ENCODE measurements around the gene RBKS. TPM values are rescaled to one million over a fixed set of nuclear protein-coding genes. Genes with fewer than 3 reads are reported as not detected.

The RBKS gene
- total RNA-seq = 0.79 and 0.90 TPM in 2 replicates

DNA sequence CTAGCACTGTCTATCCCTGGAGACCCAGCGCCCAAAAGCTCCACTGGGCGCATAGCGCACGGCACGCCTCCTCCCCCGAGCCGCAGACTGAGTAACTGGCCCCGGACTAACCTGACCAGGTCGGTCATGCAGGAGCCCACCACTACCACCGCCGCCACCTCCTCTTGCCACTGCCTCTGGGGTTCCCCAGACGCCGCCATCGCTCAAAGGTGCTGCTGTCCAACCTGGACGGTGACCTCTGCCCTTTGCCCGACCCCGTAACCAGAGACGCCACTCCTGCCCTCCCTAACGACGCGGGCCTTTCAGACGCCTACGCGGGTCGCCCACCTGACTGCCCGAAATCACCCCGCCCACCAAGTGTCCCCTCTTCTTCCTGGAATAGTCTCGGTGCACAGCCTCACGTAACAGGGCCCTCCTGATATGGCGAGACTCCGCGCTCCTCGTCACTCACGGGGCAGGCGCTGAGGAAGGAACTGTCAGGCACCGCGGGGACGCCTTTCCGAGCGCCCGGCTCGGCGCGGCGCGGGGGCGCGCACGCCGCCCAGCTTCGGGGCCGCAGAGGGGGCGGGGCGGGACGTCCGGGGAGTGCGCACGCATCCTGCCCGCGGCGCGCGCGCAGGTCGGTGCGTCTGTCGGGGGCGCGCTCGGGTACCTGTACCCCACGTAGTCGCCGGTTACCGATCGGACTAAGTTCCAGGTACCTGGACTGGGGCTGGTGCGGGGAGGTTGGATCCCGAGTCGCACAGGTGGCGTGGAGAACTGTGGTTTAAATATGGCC is at the start of gene RBKS, which contains the start of gene BABAM2:
Gene RBKS, minus strand, starts transcription at position 242 of the 778 bp plus-strand sequence. Its CDS starts 42 bp downstream, at position 200.
Gene BABAM2, plus strand, starts transcription at position 584 of the 778 bp plus-strand sequence. CDS start 3,828 bp downstream, outside the sequence.
- Histone ChIP-seq H3K27me3 (ENCODE audit: control insufficient read depth, insufficient read depth, low read length) (no peaks in the 10 kb centered on the region), H3K4me3 (ENCODE audit: low read depth, low read length) (peak within 1 kb of the TSS; percentile 97), H3K36me3 (ENCODE audit: control insufficient read depth, insufficient read depth, low read length) (peaks cover 2% of the 10 kb centered on the region)
- no peak for TF ChIP-seq CTCF (IDR thresholded peaks at IDR 0.05; ENCODE audit: insufficient read depth, low read length, severe bottlenecking)
- peak; percentile 73 for DNase-seq (ENCODE audit: low read depth)
- no peak for FAIRE-seq

- Histone ChIP-seq H3K36me3 (ENCODE audit: control insufficient read depth, insufficient read depth, low read length) (no peaks in the 10 kb centered on the region), H3K27me3 (ENCODE audit: control insufficient read depth, insufficient read depth, low read length) (no peaks in the 10 kb centered on the region), H3K4me3 (ENCODE audit: low read depth, low read length) (no peak overlapping the region)
- DNase-seq (ENCODE audit: low read depth) (no peak), FAIRE-seq (no peak)
- TF ChIP-seq CTCF (IDR thresholded peaks at IDR 0.05; ENCODE audit: insufficient read depth, low read length, severe bottlenecking) = no peak
These were observed 44.8 kb upstream of the RBKS start for GRCh38 chr2:27935026-27935425.

DNA sequence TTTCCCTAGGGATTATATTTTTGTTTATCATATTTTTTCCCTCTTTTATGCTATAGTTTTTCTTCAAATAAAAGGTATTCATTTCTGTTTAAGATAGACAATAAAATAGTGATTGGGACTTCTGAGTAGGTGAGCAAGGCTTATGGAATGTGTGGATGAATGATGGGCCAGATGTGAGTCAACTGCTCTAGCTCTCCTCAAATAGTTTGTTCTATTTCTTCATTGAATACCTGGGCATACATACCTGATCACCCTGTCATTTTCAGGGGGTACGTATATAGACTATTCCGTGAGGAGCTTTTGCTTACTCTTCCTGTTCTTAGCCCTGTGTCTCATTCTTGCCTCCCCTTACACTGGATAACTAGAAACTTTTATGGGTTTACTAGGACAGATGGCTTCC is 42.2 kb upstream of the RBKS start:
- DNase-seq (ENCODE audit: low read depth) (peak; percentile 97), FAIRE-seq (peak; percentile 60)
- Histone ChIP-seq H3K27me3 (ENCODE audit: control insufficient read depth, insufficient read depth, low read length) (no peaks in the 10 kb centered on the region), H3K4me3 (ENCODE audit: low read depth, low read length) (no peak overlapping the region), H3K36me3 (ENCODE audit: control insufficient read depth, insufficient read depth, low read length) (no peaks in the 10 kb centered on the region)
- no peak for TF ChIP-seq CTCF (IDR thresholded peaks at IDR 0.05; ENCODE audit: insufficient read depth, low read length, severe bottlenecking)

DNA sequence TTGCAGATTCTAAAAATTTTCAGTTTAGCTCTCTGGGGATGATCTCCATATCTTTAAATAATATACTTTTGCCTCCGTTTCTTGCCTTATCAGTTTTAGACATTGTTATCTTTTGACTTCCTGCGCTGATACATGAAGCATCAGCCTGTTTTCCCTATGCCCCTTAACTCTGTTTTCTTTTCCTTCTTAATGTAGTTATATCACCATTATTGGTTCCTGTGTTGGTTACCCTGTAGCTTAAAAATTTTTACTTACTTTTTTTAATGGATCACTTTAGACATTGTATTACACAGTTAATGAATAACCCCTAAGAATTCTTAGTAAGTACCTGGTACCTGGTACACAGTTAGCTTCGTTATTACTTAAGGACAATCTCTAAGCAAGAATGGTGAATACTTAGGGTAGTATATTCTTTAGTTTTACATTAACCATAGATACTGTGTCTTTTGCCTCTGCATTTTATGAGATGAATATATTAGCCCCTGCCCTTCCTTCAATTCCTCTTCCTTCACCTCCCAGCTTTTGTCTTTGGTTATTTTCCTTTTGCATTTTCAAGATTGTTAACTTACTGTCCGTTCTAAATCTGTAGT is 41.3 kb upstream of the RBKS start:
- Histone ChIP-seq H3K27me3 (ENCODE audit: control insufficient read depth, insufficient read depth, low read length) (no peaks in the 10 kb centered on the region), H3K36me3 (ENCODE audit: control insufficient read depth, insufficient read depth, low read length) (no peaks in the 10 kb centered on the region), H3K4me3 (ENCODE audit: low read depth, low read length) (no peak overlapping the region)
- FAIRE-seq (no peak), DNase-seq (ENCODE audit: low read depth) (no peak)
- no peak for TF ChIP-seq CTCF (IDR thresholded peaks at IDR 0.05; ENCODE audit: insufficient read depth, low read length, severe bottlenecking)

GRCh38 chr2:27929916-27930486 is 39.8 kb upstream of the RBKS start:
- no peaks in the 10 kb centered on the region for H3K36me3 ChIP-seq (ENCODE audit: control insufficient read depth, insufficient read depth, low read length)
- no peak overlapping the region for H3K4me3 ChIP-seq (ENCODE audit: low read depth, low read length)
- no peaks in the 10 kb centered on the region for H3K27me3 ChIP-seq (ENCODE audit: control insufficient read depth, insufficient read depth, low read length)
- no peak for FAIRE-seq
- DNase-seq (ENCODE audit: low read depth) = no peak
- TF ChIP-seq CTCF (IDR thresholded peaks at IDR 0.05; ENCODE audit: insufficient read depth, low read length, severe bottlenecking) = no peak

Data from bronchial epithelial cell (primary cell).